HG02938 (cell line): ENCODE results near the gene GALNT14.

Source experiments
- ATAC-seq: cut with Tn5 transposase; IDR thresholded peaks from one replicate; pipeline ENCODE4 v1.9.1; 2021; ENCODE audit warnings: mild to moderate bottlenecking, moderate library complexity; ENCODE audit not compliant: unreplicated experiment

Gene GALNT14

GRCh38 chr2:31136000-31136399 is 2.2 kb downstream of the GALNT14 start:
- no peak for ATAC-seq

- no peak for ATAC-seq
Measured at GRCh38 chr2:31134480-31134879, 3.8 kb downstream of the GALNT14 start.

GRCh38 chr2:31132786-31133185 is 5.5 kb downstream of the GALNT14 start:
- ATAC-seq: no peak

- no peak for ATAC-seq
Measured at GRCh38 chr2:31131871-31132270, 6.4 kb downstream of the GALNT14 start.

GRCh38 chr2:31129375-31130171 is 8.7 kb downstream of the GALNT14 start:
- ATAC-seq: no peak

- no peak for ATAC-seq
Measured at GRCh38 chr2:31127931-31128330, 10.3 kb downstream of the GALNT14 start.

GRCh38 chr2:31125918-31126695 is 12.1 kb downstream of the GALNT14 start:
- no peak for ATAC-seq

- ATAC-seq: no peak
Measured at GRCh38 chr2:31124904-31125303, 13.3 kb downstream of the GALNT14 start.

GRCh38 chr2:31122133-31122532 is 16.1 kb downstream of the GALNT14 start:
- ATAC-seq: no peak

GRCh38 chr2:31113765-31114164 is 24.5 kb downstream of the GALNT14 start:
- no peak for ATAC-seq

- no peak for ATAC-seq
Measured at GRCh38 chr2:31112544-31112943, 25.7 kb downstream of the GALNT14 start.

- ATAC-seq: no peak
Measured at GRCh38 chr2:31110998-31111397, 27.2 kb downstream of the GALNT14 start.

- ATAC-seq: no peak
Measured at GRCh38 chr2:31110431-31110830, 27.8 kb downstream of the GALNT14 start.

GRCh38 chr2:31109633-31110192 is 28.5 kb downstream of the GALNT14 start:
- no peak for ATAC-seq

- no peak for ATAC-seq
Measured at GRCh38 chr2:31108561-31109286, 29.5 kb downstream of the GALNT14 start.

GRCh38 chr2:31107591-31108300 is 30.5 kb downstream of the GALNT14 start:
- ATAC-seq: no peak

GRCh38 chr2:31101701-31102100 is 36.5 kb downstream of the GALNT14 start:
- ATAC-seq: no peak

- no peak for ATAC-seq
Measured at GRCh38 chr2:31097962-31098613, 40.2 kb downstream of the GALNT14 start.

- ATAC-seq: no peak
Measured at GRCh38 chr2:31090188-31090587, 48.1 kb downstream of the GALNT14 start.

GRCh38 chr2:31089645-31090044 is 48.6 kb downstream of the GALNT14 start:
- no peak for ATAC-seq
